GOT3 (cell line): ENCODE data around the gene MT1F.

Experiments used
- DNase-seq: peaks from one replicate; lab custom pipeline; 2025; ENCODE audit warnings: mixed read lengths; lab: John Stamatoyannopoulos, UW

MT1F gene

DNA sequence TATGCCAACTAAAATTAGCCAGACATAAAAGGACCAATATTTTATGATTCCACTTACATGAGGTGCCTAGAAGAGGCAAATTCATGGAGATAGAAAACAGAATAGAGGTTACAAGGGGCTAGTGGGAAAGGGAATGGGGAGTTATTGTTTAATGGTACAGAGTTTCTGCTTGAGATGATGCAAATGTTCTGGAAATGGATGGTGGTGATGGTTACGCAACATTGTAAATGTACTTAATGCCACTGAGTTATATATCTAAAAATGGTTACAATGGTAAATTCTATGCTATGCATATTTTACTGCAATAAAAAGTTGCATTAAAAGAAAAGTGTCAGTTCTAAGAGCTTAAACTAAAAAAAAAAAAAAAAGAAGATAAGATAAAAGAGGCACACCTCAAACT lies 42.4 kb downstream of the MT1F start:
- DNase-seq, result no peak

- no peak for DNase-seq
Measured at GRCh38 chr16:56700631-56701030, 42.9 kb downstream of the MT1F start.

GRCh38 chr16:56701534-56701933 lies 43.8 kb downstream of the MT1F start:
- DNase-seq, result no peak

DNA sequence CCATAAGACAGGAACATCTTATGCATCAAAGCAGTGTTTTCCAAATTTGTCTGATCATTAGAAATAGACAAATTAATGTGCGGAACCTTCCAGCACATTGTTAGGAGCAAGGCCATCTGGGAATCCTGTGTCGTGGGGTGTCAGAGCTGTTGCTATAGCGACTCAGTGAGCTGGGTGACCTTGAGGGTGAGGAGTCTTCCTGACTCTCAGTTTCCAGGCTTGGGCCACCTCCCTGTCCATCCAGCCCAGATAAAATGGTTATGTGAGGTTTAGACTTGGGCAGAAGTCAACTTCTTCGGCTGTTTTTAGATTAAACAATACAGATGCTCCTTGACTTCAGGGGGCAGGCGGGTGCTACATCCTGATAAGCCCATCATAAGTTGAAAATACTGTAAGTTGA lies 45.1 kb downstream of the MT1F start:
- no peak for DNase-seq
